Measurements from ENCODE around the gene FJX1. TPM values are rescaled to one million over a fixed set of nuclear protein-coding genes. Genes with fewer than 3 reads are reported as not detected.

FJX1 gene
- total and polyA plus RNA-seq, 2 donors from 2014 or later: 4.2 to 7.9 TPM

DNA sequence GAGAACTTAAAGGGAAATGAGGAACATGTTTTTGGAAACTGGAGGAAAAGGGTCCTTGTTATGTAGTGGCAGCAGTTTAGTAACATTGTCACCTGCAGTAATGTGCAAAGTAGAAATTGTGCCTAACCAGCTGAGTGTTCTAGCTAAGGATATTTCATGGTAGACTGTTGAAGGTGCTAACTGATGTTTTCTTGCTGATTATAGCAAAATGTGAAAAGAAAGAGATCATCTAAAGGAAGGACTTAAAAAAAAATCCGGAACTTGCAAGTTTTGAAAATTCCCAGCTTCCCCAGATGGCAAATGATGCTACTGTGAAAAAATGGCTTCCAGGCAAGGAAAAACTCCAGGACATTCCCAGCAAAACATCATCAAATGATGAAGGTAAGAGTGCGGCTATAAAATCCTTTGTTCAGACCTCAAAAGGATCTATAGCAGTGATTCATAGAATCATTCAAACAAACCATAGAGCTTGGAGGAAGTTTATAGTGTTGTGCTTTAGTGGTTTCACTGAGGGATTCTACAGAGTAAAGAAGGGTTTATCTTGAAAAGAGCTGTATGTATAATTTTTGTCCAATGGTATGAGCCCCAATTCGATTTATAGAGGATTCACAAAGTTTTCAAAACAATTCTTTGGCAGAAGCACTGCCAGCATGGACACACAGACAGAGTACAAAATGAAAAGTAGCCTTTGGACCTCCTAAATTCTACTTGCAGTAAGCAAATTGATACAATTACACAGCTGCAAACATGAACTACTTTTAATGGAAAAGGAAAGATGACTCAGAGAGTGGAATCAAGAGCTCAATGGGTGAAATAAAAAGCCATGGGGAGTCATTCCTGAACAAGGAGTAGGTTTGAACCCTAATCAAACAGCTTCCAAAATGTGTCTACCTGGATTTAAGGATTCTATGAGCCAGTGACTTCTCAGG lies 40.0 kb downstream of the FJX1 start:
- TF ChIP-seq CTCF (IDR thresholded peaks at IDR 0.05; ENCODE audit: borderline replicate concordance, extremely low read depth, insufficient read depth): no peak
- intact Hi-C loops (cut with DNase I): no loop called here
- H3K4me3 ChIP-seq (ENCODE audit: low read length in 3 of 3): no peak overlapping the region
- no peak overlapping the region for H3K27ac ChIP-seq (ENCODE audit: low read depth in 2 of 2, low read length in 2 of 2)
- FAIRE-seq: no peak
- no peaks in the 10 kb centered on the region for H3K9me3 ChIP-seq (ENCODE audit: control insufficient read depth in 2 of 3, insufficient read depth in 1 of 3, low read length in 3 of 3)
- DNase-seq: no peak
- no peaks in the 10 kb centered on the region for H3K27me3 ChIP-seq (ENCODE audit: control insufficient read depth, insufficient read depth, low read length)
- H3K4me1 ChIP-seq (ENCODE audit: control insufficient read depth in 2 of 3, insufficient read depth in 2 of 3, low read depth in 1 of 3, low read length in 3 of 3): peaks cover 1 to 6% (median 3%) of the 10 kb centered on the region in 3 donors
- H3K36me3 ChIP-seq (ENCODE audit: control insufficient read depth in 2 of 3, insufficient read depth in 3 of 3, low read length in 3 of 3): no peaks in the 10 kb centered on the region
- no peak overlapping the region for H3K9ac ChIP-seq (ENCODE audit: low read length in 3 of 3)

DNA sequence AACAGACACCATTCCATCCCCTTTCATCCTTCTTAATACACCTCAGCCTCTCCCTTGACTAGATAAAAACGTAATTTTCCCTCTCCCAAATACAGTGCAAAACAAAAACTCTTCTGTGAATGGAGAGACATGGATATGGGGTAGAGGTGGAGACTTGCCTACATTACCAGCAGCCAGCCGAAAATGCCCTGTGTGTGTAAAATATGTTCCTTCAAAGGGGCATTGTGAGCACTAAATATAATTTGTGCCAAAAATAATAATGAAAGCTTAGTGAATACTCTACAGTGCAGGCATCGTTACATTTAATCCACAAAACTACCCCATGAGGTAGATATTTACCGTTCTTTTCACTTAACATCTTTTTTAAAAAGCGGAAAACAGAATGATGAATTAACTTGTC lies 43.3 kb downstream of the FJX1 start:
- Histone ChIP-seq H3K9ac (ENCODE audit: low read length in 3 of 3) (peak overlapping the region in 2 of 3 donors; percentile 49 to 67), H3K27ac (ENCODE audit: low read depth in 2 of 2, low read length in 2 of 2) (no peak overlapping the region), H3K27me3 (ENCODE audit: control insufficient read depth, insufficient read depth, low read length) (no peaks in the 10 kb centered on the region), H3K4me3 (ENCODE audit: low read length in 3 of 3) (peak overlapping the region; percentile 8 to 99 (median 93)), H3K9me3 (ENCODE audit: control insufficient read depth in 2 of 3, insufficient read depth in 1 of 3, low read length in 3 of 3) (peaks cover 2 to 18% (median 4%) of the 10 kb centered on the region in 3 donors), H3K4me1 (ENCODE audit: control insufficient read depth in 2 of 3, insufficient read depth in 2 of 3, low read depth in 1 of 3, low read length in 3 of 3) (peaks cover 2 to 14% (median 9%) of the 10 kb centered on the region in 3 donors), H3K36me3 (ENCODE audit: control insufficient read depth in 2 of 3, insufficient read depth in 3 of 3, low read length in 3 of 3) (peaks cover 0 to 4% (median 2%) of the 10 kb centered on the region in 3 donors)
- intact Hi-C loops (cut with DNase I): no loop called here
- TF ChIP-seq CTCF (IDR thresholded peaks at IDR 0.05; ENCODE audit: borderline replicate concordance, extremely low read depth, insufficient read depth): no peak
- DNase-seq (no peak), FAIRE-seq (no peak)

GRCh38 chr11:35662061-35662648 lies 43.9 kb downstream of the FJX1 start:
- peak in 1 of 5 donors; percentile 33 for DNase-seq

More at GRCh38 chr11:35662061-35662648, 43.9 kb downstream of the FJX1 start:
- peaks cover 0 to 4% (median 2%) of the 10 kb centered on the region in 3 donors for H3K36me3 ChIP-seq (ENCODE audit: control insufficient read depth in 2 of 3, insufficient read depth in 3 of 3, low read length in 3 of 3)
- H3K27me3 ChIP-seq (ENCODE audit: control insufficient read depth, insufficient read depth, low read length): no peaks in the 10 kb centered on the region
- peak overlapping the region; percentile 87 to 92 for H3K27ac ChIP-seq (ENCODE audit: low read depth in 2 of 2, low read length in 2 of 2)
- intact Hi-C loops (cut with DNase I): no loop called here
- no peak for TF ChIP-seq CTCF (IDR thresholded peaks at IDR 0.05; ENCODE audit: borderline replicate concordance, extremely low read depth, insufficient read depth)
- H3K9ac ChIP-seq (ENCODE audit: low read length in 3 of 3): peak overlapping the region; percentile 67 to 97 (median 84)
- H3K4me1 ChIP-seq (ENCODE audit: control insufficient read depth in 2 of 3, insufficient read depth in 2 of 3, low read depth in 1 of 3, low read length in 3 of 3): peaks cover 2 to 14% (median 9%) of the 10 kb centered on the region in 3 donors
- no peak for FAIRE-seq
- H3K9me3 ChIP-seq (ENCODE audit: control insufficient read depth in 2 of 3, insufficient read depth in 1 of 3, low read length in 3 of 3): peaks cover 2 to 18% (median 6%) of the 10 kb centered on the region in 3 donors
- H3K4me3 ChIP-seq (ENCODE audit: low read length in 3 of 3): peak overlapping the region; percentile 93 to 99 (median 96)
